HepG2 (cell line): ENCODE data around the gene OR6C6. TPM values are rescaled to one million over a fixed set of nuclear protein-coding genes. Genes with fewer than 3 reads are reported as not detected.

Source experiments
- ATAC-seq: fragments of 200-7000 bp; cut with Tn5 transposase; 3 replicates; pipeline ENCODE4 v1.9.1; 2020; ENCODE audit warnings: mild to moderate bottlenecking, moderate library complexity
- BruUV-seq: library from RNA; stranded (reverse); fragments of 400-500 nt; replicated peaks from 2 replicates; lab custom pipeline; 2021; lab: Mats Ljungman, UMichigan
- CTCF ChIA-PET: fragments of 300-600 bp; formaldehyde crosslinking; extraction: SDS; loops from one replicate; lab custom pipeline; 2021; ENCODE audit warnings: low total read pairs, inconsistent platforms, low intra/inter-chr PET ratio; lab: Yijun Ruan, JAX
- POLR2A ChIA-PET: fragments of 350-600 bp; sonication (Branson Sonifier 250); formaldehyde crosslinking; loops from one replicate; lab custom pipeline; 2020; ENCODE audit warnings: antibody characterized with exemption, inconsistent platforms; lab: Yijun Ruan, JAX
- DNase-seq: peaks from one replicate; pipeline ENCODE4 v3.0.0-alpha.2; 2015; ENCODE audit warnings: low spot score
- FAIRE-seq: peaks from 3 replicates; lab custom pipeline; 2011; peaks lifted over from hg19 to GRCh38; lab: Jason Lieb, UNC
- H2AFZ ChIP-seq: one replicate; pipeline ENCODE4 v1.6.1; 2011; ENCODE audit warnings: low read length, inconsistent platforms
- H3K27ac ChIP-seq: fragments of 300-600 bp; 3 replicates; pipeline ENCODE4 v1.8.0; 2011; ENCODE audit warnings: mixed run types, mild to moderate bottlenecking, mixed read lengths, low read length, inconsistent platforms; ENCODE audit not compliant: insufficient read depth; ENCODE audit errors: extremely low read length
- H3K27me3 ChIP-seq, 2 experiments: fragments of 200-600 bp in 1 of 2; 2 replicates in 1 of 2; 3 replicates in 1 of 2; pipeline versions ENCODE4 v1.6.0 to v1.8.0; 2011; ENCODE audit warnings: low read length in 2 of 2, mild to moderate bottlenecking in 2 of 2, moderate library complexity in 2 of 2, inconsistent platforms in 1 of 2; ENCODE audit not compliant: insufficient read depth in 2 of 2, control insufficient read depth in 1 of 2
- H3K36me3 ChIP-seq, 2 experiments: fragments of 200-600 bp in 1 of 2; replicated peaks in 1 of 2; 2 replicates in 1 of 2; 3 replicates in 1 of 2; pipeline versions ENCODE4 v1.5.1 to v1.8.0; 2011; ENCODE audit warnings: low read length in 2 of 2, inconsistent platforms in 1 of 2; ENCODE audit not compliant: insufficient read depth in 2 of 2, control insufficient read depth in 1 of 2
- H3K4me1 ChIP-seq: 2 replicates; pipeline ENCODE4 v1.5.1; 2012; ENCODE audit warnings: low read length, inconsistent platforms; ENCODE audit not compliant: insufficient read depth
- H3K4me2 ChIP-seq: 2 replicates; pipeline ENCODE4 v1.6.0; 2011; ENCODE audit warnings: low read depth, low read length, inconsistent platforms
- H3K4me3 ChIP-seq, 3 experiments: fragments of 200-600 bp in 1 of 3; sonication (generic), shearing (Covaris generic) in 1 of 3; replicated peaks in 1 of 3; 2 replicates each; pipeline ENCODE4 v1.5.1; 2011 to 2016; ENCODE audit warnings: low read length in 3 of 3, inconsistent platforms in 2 of 3, low read depth in 2 of 3, mild to moderate bottlenecking in 2 of 3, control low read depth in 1 of 3, mixed read lengths in 1 of 3; ENCODE audit not compliant: insufficient read depth in 1 of 3
- H3K79me2 ChIP-seq: one replicate; pipeline ENCODE4 v1.6.1; 2011; ENCODE audit warnings: low read length, inconsistent platforms; ENCODE audit not compliant: insufficient read depth
- H3K9ac ChIP-seq: 2 replicates; pipeline ENCODE4 v1.6.0; 2011; ENCODE audit warnings: mild to moderate bottlenecking, low read depth, low read length, inconsistent platforms; ENCODE audit not compliant: insufficient read depth
- H3K9me3 ChIP-seq: 2 replicates; pipeline ENCODE4 v1.5.1; 2012; ENCODE audit warnings: mild to moderate bottlenecking, low read length
- H4K20me1 ChIP-seq: 2 replicates; pipeline ENCODE4 v1.6.0; 2011; ENCODE audit warnings: inconsistent platforms, mild to moderate bottlenecking, low read length, moderate library complexity; ENCODE audit not compliant: insufficient read depth
- GLI4 ChIP-seq: sonication (generic); formaldehyde crosslinking; IDR thresholded peaks from 2 replicates; pipeline ENCODE4 v1.5.1; 2020; ENCODE audit warnings: missing genetic modification reagents, mild to moderate bottlenecking, moderate library complexity, borderline replicate concordance
- KDM5A ChIP-seq: fragments of 200-600 bp; sonication (generic); IDR thresholded peaks from 2 replicates; pipeline ENCODE4 v1.7.0; 2018; ENCODE audit warnings: antibody characterized with exemption, mild to moderate bottlenecking, low read length, borderline replicate concordance
- MYNN ChIP-seq: sonication (generic); formaldehyde crosslinking; IDR thresholded peaks from 2 replicates; pipeline ENCODE4 v1.4.0; 2020; ENCODE audit warnings: mild to moderate bottlenecking, low read depth, missing genetic modification reagents
- PAF1 ChIP-seq: IDR thresholded peaks from 2 replicates; pipeline ENCODE4 v1.6.1; 2016; ENCODE audit warnings: missing genetic modification reagents, missing compliant biosample characterization
- PBX3 ChIP-seq: sonication (generic); formaldehyde crosslinking; IDR thresholded peaks from 2 replicates; pipeline ENCODE4 v1.8.1; 2023; ENCODE audit warnings: missing genetic modification reagents, inconsistent platforms, borderline replicate concordance
- PHB2 ChIP-seq: fragments of 450-650 bp; IDR thresholded peaks from 2 replicates; pipeline ENCODE4 v1.6.1; 2018; ENCODE audit not compliant: partially characterized antibody
- PLSCR1 ChIP-seq: sonication (generic); formaldehyde crosslinking; IDR thresholded peaks from 2 replicates; pipeline ENCODE4 v1.5.0; 2020; ENCODE audit warnings: missing genetic modification reagents, mild to moderate bottlenecking, borderline replicate concordance
- SMAD3 ChIP-seq: sonication (generic); formaldehyde crosslinking; IDR thresholded peaks from 2 replicates; pipeline ENCODE4 v1.4.0; 2020; ENCODE audit warnings: missing genetic modification reagents
- TEAD2 ChIP-seq: sonication (generic); formaldehyde crosslinking; IDR thresholded peaks from 2 replicates; pipeline ENCODE4 v1.9.0; 2021; ENCODE audit warnings: missing genetic modification reagents
- ZNF232 ChIP-seq: sonication (generic); formaldehyde crosslinking; IDR thresholded peaks from 2 replicates; pipeline ENCODE4 v1.4.0; 2020; ENCODE audit warnings: missing genetic modification reagents, borderline replicate concordance
- ZNF335 ChIP-seq: sonication (generic); formaldehyde crosslinking; IDR thresholded peaks from 2 replicates; pipeline ENCODE4 v1.4.0; 2020; ENCODE audit warnings: missing genetic modification reagents
- ZNF503 ChIP-seq: sonication (generic); formaldehyde crosslinking; IDR thresholded peaks from 2 replicates; pipeline ENCODE4 v1.4.0; 2020; ENCODE audit warnings: missing genetic modification reagents
- ZNF704 ChIP-seq: sonication (generic); formaldehyde crosslinking; IDR thresholded peaks from 2 replicates; pipeline ENCODE4 v1.8.1; 2023; ENCODE audit warnings: mild to moderate bottlenecking, inconsistent platforms, moderate library complexity, missing genetic modification reagents, borderline replicate concordance
- ZNF839 ChIP-seq: sonication (generic); formaldehyde crosslinking; IDR thresholded peaks from 2 replicates; pipeline ENCODE4 v1.4.0; 2020; ENCODE audit warnings: missing genetic modification reagents, mild to moderate bottlenecking, borderline replicate concordance
- ZNF841 ChIP-seq: sonication (generic); formaldehyde crosslinking; IDR thresholded peaks from 2 replicates; pipeline ENCODE4 v1.8.1; 2023; ENCODE audit warnings: missing genetic modification reagents, borderline replicate concordance
- ZSCAN22 ChIP-seq: sonication (generic); formaldehyde crosslinking; IDR thresholded peaks from 2 replicates; pipeline ENCODE4 v1.4.0; 2020; ENCODE audit warnings: mild to moderate bottlenecking, missing genetic modification reagents
- ZSCAN5A ChIP-seq: sonication (generic); formaldehyde crosslinking; IDR thresholded peaks from 2 replicates; pipeline ENCODE4 v1.8.0; 2022; ENCODE audit warnings: mild to moderate bottlenecking, missing genetic modification reagents, borderline replicate concordance
- WGBS: methylation state at CpG from one replicate; pipeline ENCODE4 v1.1.6; 2017; ENCODE audit warnings: low lambda C conversion rate; 5-methylcytosine and 5-hydroxymethylcytosine counted together
- in situ Hi-C: cut with HindIII; loops from 2 replicates; pipeline ENCODE4 v1.10.0; 2017; ENCODE audit warnings: low pct_unique_long_range_greater_than_20kb; ENCODE audit not compliant: extremely low pct_ligation_motif_present
- intact Hi-C: fragments of 100-400 bp; cut with micrococcal nuclease; formaldehyde crosslinking; loops from one replicate; pipeline ENCODE4 v1.10.0; 2022; ENCODE audit not compliant: unreplicated experiment
- polyA plus RNA-seq, 8 experiments: library from polyadenylated mRNA; depleted of rRNA in 3 of 8; stranded (reverse) in 7 of 8; unstranded in 1 of 8; fragments of >200 nt; fragmentation: Illumina TruSeq in 4 of 8; extraction: Trizol in 4 of 8; gene quantifications; 2 replicates each; pipeline versions ENCODE4 v1.2.1 to v1.2.3, GENCODE V29; 2011 to 2016; ENCODE audit warnings: low read depth in 4 of 8, missing spikeins in 1 of 8, mixed read lengths in 1 of 8; ENCODE audit not compliant: insufficient read depth in 1 of 8
- total RNA-seq, 5 experiments: library from RNA; depleted of rRNA; stranded (reverse); fragments of >200 nt; fragmentation: Illumina TruSeq; extraction: Trizol; gene quantifications; 2 replicates each; pipeline ENCODE4 v1.2.3, GENCODE V29; 2016; ENCODE audit warnings: low read depth in 1 of 5

Gene OR6C6
- total and polyA plus RNA-seq, 2 of the 13 experiments (the other 11 are each of a cell fraction or from before 2014, with no cell fraction given): not detected

DNA sequence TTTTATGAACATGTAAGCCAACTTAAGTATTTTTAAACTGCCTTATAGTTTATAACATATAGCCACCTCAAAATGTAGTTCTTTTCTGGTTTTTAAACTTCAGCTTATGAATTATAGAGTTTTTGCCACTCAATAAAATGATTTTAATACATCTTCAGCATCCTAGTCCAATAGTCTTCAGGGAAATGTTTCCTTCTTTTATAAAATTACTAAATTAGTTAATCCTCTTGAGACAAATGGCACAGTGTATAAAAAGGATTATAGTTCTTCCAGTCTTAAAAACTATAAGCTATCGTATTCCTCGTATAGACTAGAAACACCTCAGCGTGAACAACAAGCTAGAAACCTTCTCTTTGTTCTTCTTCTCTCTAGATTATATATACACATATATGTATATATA is 52.1 kb downstream of the OR6C6 start, which contains the start of gene OR6C74:
TSS of gene OR6C74 (plus strand) at position 301 of the 400 bp plus-strand sequence. CDS start 2,679 bp downstream, outside the sequence.
- no peak for ATAC-seq
- ChIA-PET CTCF (no interaction called here), POLR2A (no interaction called here)
- H3K36me3 ChIP-seq: no peaks in the 10 kb centered on the region
- H3K9me3 ChIP-seq: no peaks in the 10 kb centered on the region
- DNase-seq: no peak
- no peak within 1 kb of the TSS for H3K4me2 ChIP-seq
- H4K20me1 ChIP-seq: no peaks in the 10 kb centered on the region
- H3K9ac ChIP-seq: no peak within 1 kb of the TSS
- no peaks in the 10 kb centered on the region for H3K4me1 ChIP-seq
- no TSS peak for BruUV-seq
- in situ Hi-C loops: no loop called here
- FAIRE-seq: no peak
- intact Hi-C loops: no loop called here
- no peak within 1 kb of the TSS for H2AFZ ChIP-seq
- H3K27me3 ChIP-seq: no peaks in the 10 kb centered on the region; a peak in 1 of 5 replicates
- no peak within 1 kb of the TSS for H3K27ac ChIP-seq
- H3K4me3 ChIP-seq: no peak within 1 kb of the TSS
- 0% methylated on average over 3 of the region's 3 CpGs for WGBS
- no peaks in the 10 kb centered on the region for H3K79me2 ChIP-seq
- TF ChIP-seq KDM5A: no peak
- no peak for TF ChIP-seq ZNF503 (CRISPR knock-in tag)
- no peak for TF ChIP-seq ZNF839 (CRISPR knock-in tag)
- no peak for TF ChIP-seq TEAD2 (CRISPR knock-in tag)
- TF ChIP-seq ZNF841 (CRISPR knock-in tag): no peak
- no peak for TF ChIP-seq PAF1 (CRISPR knock-in tag)
- no peak for TF ChIP-seq ZSCAN22 (CRISPR knock-in tag)
- no peak for TF ChIP-seq ZSCAN5A
- no peak for TF ChIP-seq PLSCR1 (CRISPR knock-in tag)
- no peak for TF ChIP-seq PHB2
- no peak for TF ChIP-seq SMAD3 (CRISPR knock-in tag)
- TF ChIP-seq GLI4 (CRISPR knock-in tag): no peak
- no peak for TF ChIP-seq ZNF232 (CRISPR knock-in tag)
- no peak for TF ChIP-seq ZNF704 (CRISPR knock-in tag)
- no peak for TF ChIP-seq ZNF335 (CRISPR knock-in tag)
- TF ChIP-seq MYNN (CRISPR knock-in tag): no peak
- TF ChIP-seq PBX3: no peak
